HepG2 (cell line): Measurements from ENCODE around the gene TBC1D20. TPM values are rescaled to one million over a fixed set of nuclear protein-coding genes. Genes with fewer than 3 reads are reported as not detected.

ENCODE experiments used
- ARNT2 ChIP-seq: sonication (generic); formaldehyde crosslinking; IDR thresholded peaks from 2 replicates; pipeline ENCODE4 v1.8.0; 2022; ENCODE audit warnings: mild to moderate bottlenecking, low read depth, missing genetic modification reagents, moderate library complexity
- DMTF1 ChIP-seq: sonication (generic); formaldehyde crosslinking; IDR thresholded peaks from 2 replicates; pipeline ENCODE4 v1.4.0; 2020; ENCODE audit warnings: mild to moderate bottlenecking, missing genetic modification reagents
- EHMT2 ChIP-seq: fragments of 200-600 bp; sonication (generic); IDR thresholded peaks from 2 replicates; pipeline ENCODE4 v1.7.0; 2017; ENCODE audit warnings: antibody characterized with exemption, low read depth, low read length, borderline replicate concordance
- HNF4A ChIP-seq: sonication (generic); formaldehyde crosslinking; IDR thresholded peaks from 2 replicates; pipeline ENCODE4 v1.4.0; 2020; ENCODE audit warnings: missing genetic modification reagents
- MTF1 ChIP-seq: sonication (generic); formaldehyde crosslinking; IDR thresholded peaks from 2 replicates; pipeline ENCODE4 v1.5.0; 2020; ENCODE audit warnings: missing genetic modification reagents
- PRDM10 ChIP-seq: sonication (generic); formaldehyde crosslinking; IDR thresholded peaks from 2 replicates; pipeline ENCODE4 v1.4.0; 2020; ENCODE audit warnings: low read depth, missing genetic modification reagents
- RBM22 ChIP-seq: fragments of 200-400 bp; formaldehyde crosslinking; optimal IDR thresholded peaks from 2 replicates; pipeline ENCODE3; 2017; ENCODE audit warnings: mild to moderate bottlenecking, low read length, moderate library complexity
- SMARCC2 ChIP-seq: fragments of 450-650 bp; IDR thresholded peaks from 2 replicates; pipeline ENCODE4 v1.6.1; 2017; ENCODE audit warnings: antibody characterized with exemption, mild to moderate bottlenecking
- SNRNP70 ChIP-seq: fragments of 200-400 bp; formaldehyde crosslinking; IDR thresholded peaks from 2 replicates; pipeline ENCODE4 v1.6.1; 2017; ENCODE audit warnings: mild to moderate bottlenecking, low read depth, low read length, moderate library complexity
- ZBTB8A ChIP-seq: sonication (generic); formaldehyde crosslinking; IDR thresholded peaks from 2 replicates; pipeline ENCODE4 v1.4.0; 2020; ENCODE audit warnings: mild to moderate bottlenecking, low read depth, missing genetic modification reagents, borderline replicate concordance
- ZMAT5 ChIP-seq: sonication (generic); formaldehyde crosslinking; IDR thresholded peaks from 2 replicates; pipeline ENCODE4 v1.5.0; 2020; ENCODE audit warnings: mild to moderate bottlenecking, low read depth, missing genetic modification reagents, borderline replicate concordance
- ZNF441 ChIP-seq: sonication (generic); formaldehyde crosslinking; IDR thresholded peaks from 2 replicates; pipeline ENCODE4 v1.7.0; 2021; ENCODE audit warnings: missing genetic modification reagents, borderline replicate concordance
- ZNF576 ChIP-seq: sonication (generic); formaldehyde crosslinking; IDR thresholded peaks from 2 replicates; pipeline ENCODE4 v1.4.0; 2020; ENCODE audit warnings: mild to moderate bottlenecking, missing genetic modification reagents
- ZNF761 ChIP-seq: sonication (generic); formaldehyde crosslinking; conservative IDR thresholded peaks from 2 replicates; pipeline ENCODE4 v1.4.0; 2020; ENCODE audit warnings: mild to moderate bottlenecking, missing genetic modification reagents
- ZNF776 ChIP-seq: sonication (generic); formaldehyde crosslinking; IDR thresholded peaks from 2 replicates; pipeline ENCODE4 v1.4.0; 2020; ENCODE audit warnings: mild to moderate bottlenecking, missing genetic modification reagents
- ZNF800 ChIP-seq: sonication (generic); formaldehyde crosslinking; IDR thresholded peaks from 2 replicates; pipeline ENCODE4 v1.4.0; 2020; ENCODE audit warnings: missing genetic modification reagents
- ZZZ3 ChIP-seq: sonication (generic); formaldehyde crosslinking; IDR thresholded peaks from 2 replicates; pipeline ENCODE4 v1.4.0; 2020; ENCODE audit warnings: missing genetic modification reagents, mild to moderate bottlenecking, borderline replicate concordance
- polyA plus RNA-seq, 8 experiments: library from polyadenylated mRNA; depleted of rRNA in 3 of 8; stranded (reverse) in 7 of 8; unstranded in 1 of 8; fragments of >200 nt; fragmentation: Illumina TruSeq in 4 of 8; extraction: Trizol in 4 of 8; gene quantifications; 2 replicates each; pipeline versions ENCODE4 v1.2.1 to v1.2.3, GENCODE V29; 2011 to 2016; ENCODE audit warnings: low read depth in 4 of 8, missing spikeins in 1 of 8, mixed read lengths in 1 of 8; ENCODE audit not compliant: insufficient read depth in 1 of 8
- total RNA-seq, 5 experiments: library from RNA; depleted of rRNA; stranded (reverse); fragments of >200 nt; fragmentation: Illumina TruSeq; extraction: Trizol; gene quantifications; 2 replicates each; pipeline ENCODE4 v1.2.3, GENCODE V29; 2016; ENCODE audit warnings: low read depth in 1 of 5

TBC1D20 gene
- total and polyA plus RNA-seq, 2 of the 13 experiments (the other 11 are each of a cell fraction or from before 2014, with no cell fraction given): 36.6 to 47.1 TPM

DNA sequence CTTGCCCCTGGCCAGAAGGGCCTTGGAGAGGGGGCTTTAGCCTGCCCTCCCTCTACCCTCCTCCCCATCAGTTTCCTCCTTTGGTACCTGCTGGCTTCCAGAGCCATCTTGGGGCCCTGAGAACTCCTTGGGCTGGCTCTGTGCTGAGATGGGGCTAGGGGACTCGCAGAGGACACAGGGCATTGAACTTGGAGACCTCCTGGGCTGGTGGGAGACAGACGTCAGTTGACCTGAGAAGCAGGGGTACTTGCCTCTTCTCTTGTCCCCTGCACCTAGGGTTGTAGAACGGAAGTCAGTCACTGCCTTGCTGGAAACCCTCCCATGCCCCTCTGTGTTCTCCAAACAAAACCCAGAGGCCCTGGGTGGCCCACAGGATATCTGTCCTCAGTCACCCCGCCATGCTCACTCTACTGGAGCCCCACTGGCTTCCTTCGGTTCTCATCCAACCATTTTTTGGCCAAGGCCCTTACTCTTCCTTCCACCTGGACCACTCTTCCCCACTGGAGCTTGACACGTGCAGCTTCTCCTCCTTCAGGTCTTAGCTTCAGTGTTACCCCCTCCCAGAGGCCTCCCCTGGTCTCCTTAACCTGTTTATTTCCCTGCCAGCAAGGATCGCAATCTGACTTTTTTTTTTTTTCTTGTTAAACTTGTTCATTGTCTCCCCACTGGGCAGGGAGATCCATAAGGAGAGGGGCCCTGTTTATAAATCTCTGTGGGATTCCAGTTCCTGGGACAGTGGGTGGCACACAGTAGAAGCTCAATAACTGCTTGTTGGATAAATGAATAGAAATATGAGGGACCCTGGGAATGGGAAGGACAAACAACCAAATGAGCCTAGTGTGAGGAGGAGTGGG lies 53.3 kb downstream of the TBC1D20 start (continued):
- TF ChIP-seq PRDM10 (CRISPR knock-in tag): peak; percentile 20; the same call in 1 of the 2 replicates
- TF ChIP-seq MTF1: 0 out of 2 replicates have a peak, but pooled peaks have one; percentile 59
- TF ChIP-seq ZNF776 (CRISPR knock-in tag): 0 out of 2 replicates have a peak, but pooled peaks have one; percentile 71
- TF ChIP-seq DMTF1: peak; percentile 9; the same call in 1 of the 2 replicates
- TF ChIP-seq ZNF800: 0 out of 2 replicates have a peak, but pooled peaks have one; percentile 55
- TF ChIP-seq SNRNP70: no peak
- TF ChIP-seq ZBTB8A (CRISPR knock-in tag): peak; percentile 72; the same call in 1 of the 2 replicates
- TF ChIP-seq ZNF441 (CRISPR knock-in tag): 0 out of 2 replicates have a peak, but pooled peaks have one; percentile 28
- TF ChIP-seq ARNT2: no peak; the same call in 1 of the 2 replicates
- TF ChIP-seq EHMT2: no peak
- TF ChIP-seq HNF4A: no peak
- TF ChIP-seq ZMAT5: no peak
- peak; percentile 27; the same call in 1 of the 2 replicates for TF ChIP-seq ZNF761 (CRISPR knock-in tag)
- TF ChIP-seq ZNF576: no peak
- 0 out of 2 replicates have a peak, but pooled peaks have one; percentile 47 for TF ChIP-seq ZZZ3 (CRISPR knock-in tag)
- TF ChIP-seq RBM22: peak; percentile 70
- no peak for TF ChIP-seq SMARCC2
